G401.6 (cell line): ENCODE data around the gene ZBTB12.
"Not testable (repeated sequence)": the region's sequence is repeated elsewhere in the genome, so short reads cannot be mapped to it uniquely, and the experiment has no call there.

ENCODE experiments used
- FAIRE-seq: peaks from 2 replicates; lab custom pipeline; 2012; peaks lifted over from hg19 to GRCh38; lab: Jason Lieb, UNC

Gene ZBTB12

GRCh38 chr6:31901953-31902643 is at the start of gene ZBTB12:
Gene ZBTB12 (minus strand): TSS chr6:31902086. CDS start chr6:31901305, 781 bp downstream.
- no peak for FAIRE-seq

DNA sequence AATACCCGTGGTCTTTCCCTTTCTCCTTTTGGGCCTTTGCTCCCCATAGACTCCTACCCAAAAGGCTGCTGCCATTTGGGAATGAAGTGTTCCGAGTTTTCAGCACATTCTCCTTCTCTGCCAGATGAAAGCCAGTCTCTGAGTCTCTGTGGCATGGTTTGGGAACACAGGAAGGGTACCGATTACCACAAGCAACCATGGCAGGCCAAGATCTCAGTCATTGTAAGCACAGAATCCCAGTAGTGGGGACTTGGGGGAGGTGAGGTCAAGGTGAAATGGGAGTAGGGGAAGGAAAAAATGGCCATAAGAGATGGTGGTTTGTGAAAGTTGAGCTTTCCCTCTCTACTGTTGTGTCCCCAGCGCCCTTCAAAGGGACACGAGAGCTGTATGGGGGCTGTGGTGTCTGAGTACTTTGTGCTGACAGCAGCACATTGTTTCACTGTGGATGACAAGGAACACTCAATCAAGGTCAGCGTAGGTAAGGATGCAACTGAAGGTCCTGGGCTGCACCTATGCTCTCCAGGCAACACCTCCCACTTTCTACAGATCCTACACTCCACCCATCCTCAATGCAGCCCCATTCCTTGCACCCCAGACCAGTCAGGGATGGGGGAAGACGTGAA is 48.2 kb upstream of the ZBTB12 start:
- FAIRE-seq: no peak

DNA sequence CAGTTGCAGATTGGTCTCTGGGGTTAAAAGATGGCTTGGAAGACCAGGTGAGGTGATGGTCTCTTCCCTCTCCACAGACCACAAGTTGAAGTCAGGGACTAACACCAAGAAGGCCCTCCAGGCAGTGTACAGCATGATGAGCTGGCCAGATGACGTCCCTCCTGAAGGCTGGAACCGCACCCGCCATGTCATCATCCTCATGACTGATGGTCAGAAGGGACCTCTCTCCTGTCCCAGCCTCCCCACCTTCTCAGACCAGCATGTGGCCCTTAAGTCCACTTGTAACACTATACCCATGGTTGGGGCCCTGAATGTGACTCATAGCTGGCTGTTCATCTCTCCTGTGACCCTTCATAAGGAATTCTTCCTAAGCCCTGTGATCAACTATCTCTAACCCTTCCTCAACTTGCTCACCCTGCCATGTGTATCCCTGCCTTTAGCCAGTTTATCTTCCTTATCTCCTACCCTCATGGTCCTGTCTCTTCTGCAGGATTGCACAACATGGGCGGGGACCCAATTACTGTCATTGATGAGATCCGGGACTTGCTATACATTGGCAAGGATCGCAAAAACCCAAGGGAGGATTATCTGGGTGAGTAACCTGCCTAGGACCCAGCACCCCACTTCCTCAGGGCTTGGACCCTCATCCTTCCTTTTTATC is 47.0 kb upstream of the ZBTB12 start:
- no peak for FAIRE-seq

DNA sequence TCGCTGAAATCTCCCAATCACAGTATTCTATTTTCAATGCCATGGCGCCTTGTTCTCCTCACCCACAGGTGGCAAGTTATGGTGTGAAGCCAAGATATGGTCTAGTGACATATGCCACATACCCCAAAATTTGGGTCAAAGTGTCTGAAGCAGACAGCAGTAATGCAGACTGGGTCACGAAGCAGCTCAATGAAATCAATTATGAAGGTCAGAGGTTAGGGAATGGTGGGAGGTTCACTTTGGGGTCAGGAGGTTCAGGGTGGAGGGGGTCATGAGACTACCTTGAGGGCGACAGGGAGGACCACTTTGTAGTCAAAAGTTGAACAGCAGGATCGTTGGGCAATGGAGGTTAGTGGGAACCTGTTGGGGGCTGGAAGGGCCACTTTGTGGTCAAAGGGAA is 46.4 kb upstream of the ZBTB12 start:
- FAIRE-seq: no peak

DNA sequence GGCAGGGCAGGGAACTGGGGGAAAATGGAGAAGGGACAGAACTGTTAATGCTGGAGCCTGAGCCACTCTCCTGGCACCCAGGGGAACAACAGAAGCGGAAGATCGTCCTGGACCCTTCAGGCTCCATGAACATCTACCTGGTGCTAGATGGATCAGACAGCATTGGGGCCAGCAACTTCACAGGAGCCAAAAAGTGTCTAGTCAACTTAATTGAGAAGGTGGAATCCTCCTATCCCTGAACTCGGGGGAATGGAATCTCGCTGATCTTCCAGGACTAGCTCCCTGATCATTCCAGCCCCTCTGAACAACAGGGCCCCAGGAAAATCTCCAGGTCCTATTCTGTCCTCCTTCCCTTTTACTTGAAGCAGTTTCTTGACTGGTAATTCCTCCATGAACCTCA is 46.0 kb upstream of the ZBTB12 start:
- FAIRE-seq: no peak

- no peak for FAIRE-seq
These were observed 45.3 kb upstream of the ZBTB12 start for GRCh38 chr6:31947070-31947675.

- no peak for FAIRE-seq
These were observed 44.5 kb upstream of the ZBTB12 start for GRCh38 chr6:31946370-31946885.

GRCh38 chr6:31945507-31946369 is 43.9 kb upstream of the ZBTB12 start, which contains the start of gene CFB:
Gene CFB (plus strand): TSS chr6:31946095. CDS start chr6:31946222, 127 bp downstream.
- FAIRE-seq: no peak

GRCh38 chr6:31945154-31945506 is 43.2 kb upstream of the ZBTB12 start:
- FAIRE-seq: no peak

- no peak for FAIRE-seq
These were observed 41.9 kb upstream of the ZBTB12 start for GRCh38 chr6:31943742-31944141.

- FAIRE-seq: no peak
These were observed 38.4 kb upstream of the ZBTB12 start for GRCh38 chr6:31940256-31940664.

DNA sequence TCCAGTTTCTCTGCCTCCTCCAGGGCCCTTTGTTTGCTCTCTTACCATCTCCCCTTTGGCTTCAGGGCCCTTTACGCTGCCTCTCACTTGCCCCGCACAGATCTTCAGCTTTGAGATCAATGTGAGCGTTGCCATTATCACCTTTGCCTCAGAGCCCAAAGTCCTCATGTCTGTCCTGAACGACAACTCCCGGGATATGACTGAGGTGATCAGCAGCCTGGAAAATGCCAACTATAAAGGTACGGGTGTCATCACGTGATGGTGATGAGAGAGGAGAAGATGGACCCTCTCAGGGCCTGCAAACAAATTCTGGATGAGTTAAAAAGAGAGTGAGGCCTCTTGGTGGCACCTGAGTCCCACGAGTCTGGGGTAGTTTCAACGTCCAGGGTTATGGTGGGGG is 33.9 kb upstream of the ZBTB12 start:
- FAIRE-seq: no peak

DNA sequence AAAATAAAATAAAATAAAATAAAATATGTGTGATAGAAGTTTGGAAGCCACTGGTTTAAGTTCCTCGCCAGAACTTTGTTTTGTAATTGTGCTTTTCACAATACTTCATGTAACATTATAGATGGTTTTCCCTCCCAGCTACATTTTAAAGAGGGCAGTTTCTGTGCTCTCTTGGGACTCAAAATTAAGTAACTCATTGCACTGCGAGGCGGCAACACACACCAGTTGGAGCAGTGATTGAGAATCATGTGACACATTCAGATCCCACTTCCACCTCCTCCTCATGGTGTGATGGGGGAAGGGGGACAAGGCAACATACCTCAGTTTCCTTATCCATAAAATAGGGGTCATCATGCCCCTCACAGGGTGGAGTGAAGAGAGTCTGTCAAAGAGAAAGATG is 33.1 kb upstream of the ZBTB12 start:
- no peak for FAIRE-seq

DNA sequence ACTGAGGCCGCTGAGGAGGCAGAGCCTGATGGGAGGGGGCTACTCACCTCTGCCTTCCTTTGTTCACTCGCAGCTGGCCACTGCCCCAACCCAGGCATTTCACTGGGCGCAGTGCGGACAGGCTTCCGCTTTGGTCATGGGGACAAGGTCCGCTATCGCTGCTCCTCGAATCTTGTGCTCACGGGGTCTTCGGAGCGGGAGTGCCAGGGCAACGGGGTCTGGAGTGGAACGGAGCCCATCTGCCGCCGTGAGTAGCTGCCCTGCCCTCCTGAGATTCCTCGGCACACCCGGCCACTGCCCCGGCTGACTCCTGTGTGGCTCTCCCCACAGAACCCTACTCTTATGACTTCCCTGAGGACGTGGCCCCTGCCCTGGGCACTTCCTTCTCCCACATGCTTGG is 31.7 kb upstream of the ZBTB12 start:
- FAIRE-seq: no peak

DNA sequence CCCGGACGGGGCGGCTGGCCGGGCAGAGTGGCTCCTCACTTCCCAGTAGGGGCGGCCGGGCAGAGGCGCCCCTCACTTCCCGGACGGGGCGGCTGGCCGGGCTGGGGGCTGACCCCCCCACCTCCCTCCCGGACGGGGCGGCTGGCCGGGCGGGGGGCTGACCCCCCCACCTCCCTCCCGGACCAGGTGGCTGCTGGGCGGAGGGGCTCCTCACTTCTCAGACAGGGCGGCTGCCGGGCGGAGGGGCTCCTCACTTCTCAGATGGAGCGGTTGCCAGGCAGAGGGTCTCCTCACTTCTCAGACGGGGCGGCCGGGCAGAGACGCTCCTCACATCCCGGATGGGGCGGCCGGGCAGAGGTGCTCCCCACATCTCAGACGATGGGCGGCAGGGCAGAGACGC is 30.3 kb upstream of the ZBTB12 start:
- FAIRE-seq: not testable (repeated sequence)

- no peak for FAIRE-seq
These were observed 29.1 kb upstream of the ZBTB12 start for GRCh38 chr6:31930962-31931361.

DNA sequence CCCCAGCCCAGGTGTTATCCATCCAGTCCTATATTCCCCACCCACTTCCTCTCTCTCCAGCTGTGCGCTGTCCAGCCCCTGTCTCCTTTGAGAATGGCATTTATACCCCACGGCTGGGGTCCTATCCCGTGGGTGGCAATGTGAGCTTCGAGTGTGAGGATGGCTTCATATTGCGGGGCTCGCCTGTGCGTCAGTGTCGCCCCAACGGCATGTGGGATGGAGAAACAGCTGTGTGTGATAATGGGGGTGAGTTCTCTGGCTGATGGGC is 26.7 kb upstream of the ZBTB12 start:
- no peak for FAIRE-seq

GRCh38 chr6:31927863-31928671 is 26.2 kb upstream of the ZBTB12 start:
- FAIRE-seq: no peak

DNA sequence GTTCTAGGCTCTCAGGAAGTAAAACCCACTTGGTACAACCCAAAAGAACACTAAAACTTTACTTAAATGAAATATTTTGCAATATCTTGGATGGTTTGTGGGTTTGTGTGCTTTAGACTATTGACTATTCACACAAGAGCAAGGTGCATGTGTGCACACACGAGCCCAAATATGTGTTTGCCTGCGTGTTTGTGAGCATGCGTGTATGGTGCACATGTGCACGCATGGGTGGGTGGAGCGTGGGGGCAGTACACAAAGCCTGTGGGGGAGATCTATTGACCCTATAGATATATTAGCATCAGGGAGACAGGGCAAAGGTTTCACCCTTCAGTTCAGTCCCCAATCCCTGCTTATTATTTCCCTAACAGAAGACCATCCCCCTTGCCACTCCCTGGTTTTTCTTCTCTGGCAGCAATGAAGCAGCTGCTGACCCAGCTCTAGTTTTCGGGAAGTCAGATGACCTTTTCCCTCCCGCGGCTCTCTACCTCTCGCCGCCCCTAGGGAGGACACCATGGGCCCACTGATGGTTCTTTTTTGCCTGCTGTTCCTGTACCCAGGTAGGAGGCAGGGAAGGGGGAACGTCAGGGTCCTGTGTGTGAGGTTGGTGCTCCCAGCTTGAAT is 25.5 kb upstream of the ZBTB12 start, which contains the start of gene C2:
TSS of gene C2 (plus strand) at position 476 of the 621 bp plus-strand sequence. CDS start at position 512, 36 bp downstream.
- no peak for FAIRE-seq

DNA sequence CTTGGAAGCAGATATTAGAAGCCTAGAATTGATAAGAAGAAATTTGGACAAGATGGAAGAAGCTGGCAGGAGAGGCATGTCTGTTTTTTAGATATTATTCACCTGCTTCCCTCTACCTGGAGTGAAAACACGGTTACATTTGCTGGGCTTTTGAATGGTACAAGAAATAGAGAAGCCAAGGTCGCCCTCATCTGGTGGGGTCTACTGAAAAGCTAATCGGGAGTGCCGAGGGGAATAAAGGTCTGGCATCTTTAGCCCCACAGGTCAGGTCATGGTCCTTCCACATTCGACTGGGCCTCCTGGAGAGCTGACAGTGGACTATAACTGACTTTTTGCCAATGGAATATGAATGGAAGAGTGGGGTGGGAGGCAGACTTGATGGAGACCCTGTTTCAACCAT is 21.1 kb upstream of the ZBTB12 start:
- FAIRE-seq: peak; percentile 48

GRCh38 chr6:31920811-31921210 is 18.9 kb upstream of the ZBTB12 start:
- FAIRE-seq: no peak
